Stimulated activated CD4-positive, alpha-beta T cell treated with anti-CD3 and anti-CD28 coated beads, Interleukin-4, amount 100 ng/mL, for 48 hours (primary cell): ENCODE data around the gene DEGS1.
A peak's percentile ranks its signal among the peaks of the same experiment; 100 is the strongest.
"Not testable (repeated sequence)": the region's sequence is repeated elsewhere in the genome, so short reads cannot be mapped to it uniquely, and the experiment has no call there.

ENCODE experiments used
- DNase-seq, 2 donors: peaks; one replicate each; pipeline ENCODE4 v3.0.0-alpha.2; 2020; ENCODE audit warnings: low read depth in 2 of 2

DEGS1 gene

GRCh38 chr1:224180783-224181452, 2.1 kb upstream of the DEGS1 start:
- no peak for DNase-seq

GRCh38 chr1:224181453-224181810, 1.6 kb upstream of the DEGS1 start:
- DNase-seq: no peak

- DNase-seq: peak; percentile 30 to 31
These were observed 779 bp upstream of the DEGS1 start for GRCh38 chr1:224182057-224182865.

GRCh38 chr1:224183591-224184312, 712 bp downstream of the DEGS1 start:
- peak; percentile 53 to 56 for DNase-seq

- DNase-seq: no peak
These were observed 2.2 kb downstream of the DEGS1 start for GRCh38 chr1:224185208-224185607.

GRCh38 chr1:224188286-224188685, 5.2 kb downstream of the DEGS1 start:
- DNase-seq: no peak

GRCh38 chr1:224189561-224189960, 6.5 kb downstream of the DEGS1 start:
- no peak for DNase-seq

- no peak for DNase-seq
These were observed 9.2 kb downstream of the DEGS1 start for GRCh38 chr1:224192082-224192788.

- no peak for DNase-seq
These were observed 10.4 kb downstream of the DEGS1 start for GRCh38 chr1:224193319-224193966.

GRCh38 chr1:224196813-224197600, 14.0 kb downstream of the DEGS1 start:
- no peak for DNase-seq

GRCh38 chr1:224198572-224198971, 15.5 kb downstream of the DEGS1 start:
- no peak for DNase-seq

GRCh38 chr1:224199679-224200078, 16.6 kb downstream of the DEGS1 start:
- no peak for DNase-seq

GRCh38 chr1:224201383-224201782, 18.3 kb downstream of the DEGS1 start:
- no peak for DNase-seq

- no peak for DNase-seq
These were observed 18.8 kb downstream of the DEGS1 start for GRCh38 chr1:224201853-224202252.

- DNase-seq: no peak
These were observed 20.4 kb downstream of the DEGS1 start for GRCh38 chr1:224203243-224204016.

- DNase-seq: peak in 1 of 2 donors; percentile 32
These were observed 22.4 kb downstream of the DEGS1 start for GRCh38 chr1:224205438-224205840.

GRCh38 chr1:224205931-224206538, 23.0 kb downstream of the DEGS1 start:
- DNase-seq: not testable (repeated sequence)

GRCh38 chr1:224211206-224211962, 28.3 kb downstream of the DEGS1 start:
- DNase-seq: no peak

GRCh38 chr1:224212618-224213061, 29.6 kb downstream of the DEGS1 start:
- DNase-seq: no peak
